Left hindlimb (tissue), 1 donor: ENCODE measurements around the gene ATRAID.
A peak's percentile ranks its signal among the peaks of the same experiment; 100 is the strongest.
"Not testable (repeated sequence)": the region's sequence is repeated elsewhere in the genome, so short reads cannot be mapped to it uniquely, and the experiment has no call there.

ENCODE experiments used
- DNase-seq: peaks from one replicate; pipeline ENCODE4 v3.0.0-alpha.2; 2018

The ATRAID gene

DNA sequence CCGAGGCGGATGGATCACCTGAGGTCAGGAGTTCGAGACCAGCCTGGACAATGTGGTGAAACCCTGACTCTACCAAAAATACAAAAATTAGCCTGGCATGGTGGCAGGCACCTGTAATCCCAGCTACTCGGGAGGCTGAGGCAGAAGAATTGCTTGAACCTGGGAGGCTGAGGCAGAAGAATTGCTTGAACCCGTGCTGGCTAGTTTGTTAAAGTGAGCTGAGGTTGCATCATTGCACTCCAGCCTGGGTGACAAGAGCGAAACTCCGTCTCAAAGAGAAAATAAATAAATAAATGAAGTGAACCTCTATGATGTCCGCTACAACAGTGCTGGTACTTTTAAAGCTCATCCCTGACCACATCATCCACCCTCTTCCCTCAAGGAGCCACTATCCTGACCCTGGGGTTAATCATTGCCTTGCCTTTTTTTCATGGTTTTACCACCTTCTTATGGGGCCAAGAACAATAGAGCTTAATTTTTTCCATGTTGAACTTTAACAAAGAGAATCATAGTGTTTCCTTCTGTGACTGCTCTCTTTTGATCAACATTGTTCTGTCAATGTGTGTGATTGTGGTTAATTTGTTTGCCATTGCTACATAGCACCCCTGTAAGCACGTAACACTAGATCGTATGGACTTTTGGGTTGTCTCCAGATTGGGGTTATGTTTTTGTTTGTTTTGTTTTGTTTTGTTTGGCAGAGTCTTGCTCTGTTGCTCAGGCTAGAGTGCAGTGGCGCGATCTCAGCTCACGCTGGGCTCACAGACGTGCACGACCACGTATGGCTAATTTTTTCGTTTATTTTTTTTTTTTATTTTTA is 17.1 kb upstream of the ATRAID start:
- no peak for DNase-seq

DNA sequence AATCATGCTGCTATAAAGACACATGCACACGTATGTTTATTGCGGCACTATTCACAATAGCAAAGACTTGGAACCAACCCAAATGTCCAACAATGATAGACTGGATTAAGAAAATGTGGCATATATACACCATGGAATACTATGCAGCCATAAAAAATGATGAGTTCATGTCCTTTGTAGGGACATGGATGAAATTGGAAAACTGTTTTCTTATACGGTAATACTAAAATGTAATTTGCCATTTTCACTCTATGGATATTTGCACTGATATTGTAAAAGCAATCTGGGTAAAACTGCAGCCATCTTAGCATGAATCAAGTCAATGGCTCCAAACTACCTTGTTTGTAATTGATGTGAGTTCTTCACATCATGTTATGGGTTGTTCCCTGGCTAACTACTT is 16.0 kb upstream of the ATRAID start:
- DNase-seq = not testable (repeated sequence)

DNA sequence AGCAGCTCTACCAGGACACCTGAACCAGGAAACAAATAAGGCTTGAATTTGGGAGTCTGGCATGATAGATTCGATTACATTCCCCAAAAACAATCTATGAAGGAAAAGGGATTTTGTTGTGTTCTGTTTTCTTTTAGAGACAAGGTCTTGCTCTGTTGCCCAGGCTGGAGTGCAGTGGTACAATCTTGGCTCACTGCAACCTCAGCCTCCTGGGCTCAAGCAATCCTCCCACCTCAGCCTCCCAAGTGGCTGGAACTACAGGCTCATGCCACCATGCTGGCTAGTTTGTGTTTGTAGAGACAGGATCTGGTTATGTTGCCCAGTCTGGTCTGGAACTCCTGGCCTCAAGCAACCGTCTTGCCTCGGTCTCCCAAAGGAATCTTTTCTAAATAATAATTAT is 13.8 kb upstream of the ATRAID start:
- DNase-seq = not testable (repeated sequence)

DNA sequence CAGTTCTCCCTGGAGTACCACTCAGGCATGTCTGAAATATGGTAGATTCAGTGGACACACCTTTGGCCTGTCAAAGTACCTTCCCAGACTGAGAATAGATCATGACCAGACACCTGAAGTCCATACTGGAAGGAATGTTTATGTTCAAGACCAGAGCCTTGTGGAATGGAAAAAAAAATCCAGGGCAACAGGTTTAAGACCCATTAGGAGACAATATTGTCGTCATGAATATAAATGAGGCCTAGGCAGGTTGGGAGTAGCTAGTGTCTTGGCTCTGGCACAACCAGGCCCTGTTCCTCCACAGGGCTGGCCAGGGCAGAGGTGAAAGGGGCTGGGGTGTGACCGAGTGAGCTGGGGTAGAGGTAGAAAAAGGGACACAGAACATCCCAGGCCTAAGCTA is 13.2 kb upstream of the ATRAID start:
- no peak for DNase-seq

DNA sequence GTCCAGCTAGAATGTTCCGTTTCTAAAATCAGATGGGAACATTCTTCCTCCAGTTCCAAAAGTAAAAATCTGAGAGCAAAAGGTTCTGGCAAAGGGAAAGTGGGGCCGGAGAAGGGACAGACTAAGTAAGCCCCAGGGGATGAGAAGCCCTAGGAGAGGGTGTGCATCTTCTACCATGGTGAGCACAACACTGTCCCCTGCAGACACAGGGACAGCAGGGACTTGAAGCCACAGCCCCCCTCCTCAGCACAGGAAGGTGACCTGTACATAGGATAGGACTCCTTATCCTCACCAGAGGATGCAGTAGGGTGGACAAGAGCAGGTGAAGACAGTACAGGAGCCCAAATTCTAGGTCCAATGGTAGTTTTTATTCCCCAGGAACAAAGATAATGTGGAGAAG is 12.6 kb upstream of the ATRAID start:
- no peak for DNase-seq

DNA sequence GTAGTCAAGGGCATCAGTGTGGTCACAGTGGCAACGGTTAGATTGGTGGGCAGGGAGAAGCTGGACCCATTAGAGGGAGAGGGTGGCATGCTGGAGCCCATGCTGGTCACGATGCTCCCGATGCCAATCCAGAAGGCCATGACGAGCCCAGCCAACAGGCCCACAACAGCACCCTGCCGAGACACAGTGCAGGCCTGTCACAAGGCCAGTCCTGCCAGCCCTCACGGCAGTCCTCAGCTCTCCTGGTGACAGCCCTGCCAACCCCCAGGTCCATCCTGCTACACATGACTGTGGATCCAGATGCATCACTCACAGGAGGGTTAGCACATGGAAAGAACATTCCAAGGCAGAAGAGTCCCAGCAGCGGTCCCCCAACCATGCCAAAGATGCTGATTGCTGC is 10.2 kb upstream of the ATRAID start:
- no peak for DNase-seq

DNA sequence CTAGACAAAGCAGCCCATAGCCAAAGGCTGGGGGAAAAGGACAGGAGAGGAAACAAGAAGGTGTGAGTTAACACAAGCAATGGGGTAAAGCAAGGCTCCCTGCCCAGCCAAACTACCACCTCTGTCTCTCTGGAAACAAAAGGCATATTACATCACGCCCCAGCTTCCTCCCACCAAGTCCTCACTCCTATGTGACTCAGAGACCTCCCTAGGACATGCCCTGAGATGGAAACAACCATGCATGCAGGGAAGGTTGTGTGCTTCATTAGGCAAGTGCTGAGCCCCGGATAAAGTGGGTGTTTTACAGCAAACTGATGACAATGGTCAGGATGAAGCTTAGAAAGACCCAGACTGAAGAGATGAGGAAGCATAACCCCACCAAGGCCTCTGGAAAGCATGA is 9.0 kb upstream of the ATRAID start:
- no peak for DNase-seq

DNA sequence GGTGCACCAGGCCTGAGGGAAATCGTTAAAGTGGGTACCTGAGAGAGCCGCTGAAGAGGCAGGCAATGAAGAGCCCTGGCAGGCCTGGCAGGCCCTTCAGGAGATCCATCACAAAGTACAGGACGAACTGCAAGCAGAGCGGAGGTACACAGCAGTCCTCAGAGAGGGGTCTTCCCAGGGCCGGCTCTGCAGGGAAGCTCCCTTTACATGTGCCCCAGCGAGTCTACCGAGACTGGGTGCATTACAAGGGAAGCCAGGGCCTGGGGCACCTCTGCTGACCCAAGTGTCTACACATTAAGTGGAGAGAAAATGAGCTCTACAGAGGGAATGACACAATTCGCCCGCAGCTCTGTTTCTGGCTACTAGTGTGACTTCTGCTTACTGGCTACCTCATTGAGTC is 8.1 kb upstream of the ATRAID start:
- DNase-seq = no peak

DNA sequence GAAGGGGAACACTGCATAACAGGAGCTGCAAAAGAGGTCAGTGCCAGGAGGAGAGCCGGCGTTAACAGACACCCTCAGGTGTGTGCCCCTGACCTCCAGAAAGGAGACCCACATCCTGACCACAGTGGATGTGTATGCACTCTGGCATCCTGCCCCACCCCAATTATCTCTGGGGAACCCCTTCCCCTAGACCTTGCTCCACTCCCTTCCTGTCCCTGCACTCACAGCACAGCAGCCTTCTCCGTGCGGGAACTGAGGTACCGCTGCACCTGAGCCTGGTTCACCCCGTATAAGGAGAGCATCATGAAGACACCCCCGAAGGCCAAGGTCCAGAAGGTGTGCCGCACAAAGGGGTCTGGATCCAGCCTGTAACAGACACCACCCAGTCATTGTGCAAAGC is 7.3 kb upstream of the ATRAID start:
- DNase-seq = no peak

DNA sequence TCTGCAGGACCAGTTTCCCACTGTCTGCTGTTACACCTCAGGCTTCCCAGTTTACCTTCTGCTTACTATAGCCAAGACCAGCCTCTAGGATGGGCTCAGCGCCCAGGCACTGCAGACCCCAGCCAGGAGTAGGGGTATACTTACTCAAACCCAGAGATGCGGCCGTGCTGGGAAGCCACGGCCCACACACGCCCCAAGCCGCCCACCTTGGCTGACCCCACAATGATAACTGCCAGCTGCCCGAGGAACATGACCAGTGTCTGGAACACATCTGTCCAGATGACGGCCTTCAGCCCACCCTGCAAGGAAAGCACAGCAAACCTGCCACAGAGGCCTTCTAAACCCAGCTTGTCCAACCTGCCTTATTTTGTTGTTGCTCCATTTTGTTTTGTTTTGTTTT is 6.6 kb upstream of the ATRAID start:
- no peak for DNase-seq

DNA sequence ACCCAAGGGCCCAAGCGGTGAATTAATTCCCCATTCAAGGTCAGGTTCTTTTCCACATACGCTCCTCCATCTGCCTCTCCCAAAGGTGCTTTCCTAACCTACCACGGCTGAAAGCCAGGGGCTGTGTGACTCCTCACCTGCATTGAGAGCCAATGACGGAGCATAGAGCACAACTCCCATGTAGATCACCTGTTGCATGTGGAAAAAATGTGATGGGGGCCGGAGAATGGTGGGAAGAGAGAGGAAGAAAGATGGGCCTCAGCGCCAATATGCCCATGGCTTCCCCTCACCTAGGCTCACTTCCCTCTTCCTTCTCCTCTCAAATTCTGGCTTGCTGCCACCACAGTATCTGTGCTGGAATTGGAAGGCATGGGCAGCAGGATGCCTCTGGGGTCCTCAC is 5.5 kb upstream of the ATRAID start:
- no peak for DNase-seq

DNA sequence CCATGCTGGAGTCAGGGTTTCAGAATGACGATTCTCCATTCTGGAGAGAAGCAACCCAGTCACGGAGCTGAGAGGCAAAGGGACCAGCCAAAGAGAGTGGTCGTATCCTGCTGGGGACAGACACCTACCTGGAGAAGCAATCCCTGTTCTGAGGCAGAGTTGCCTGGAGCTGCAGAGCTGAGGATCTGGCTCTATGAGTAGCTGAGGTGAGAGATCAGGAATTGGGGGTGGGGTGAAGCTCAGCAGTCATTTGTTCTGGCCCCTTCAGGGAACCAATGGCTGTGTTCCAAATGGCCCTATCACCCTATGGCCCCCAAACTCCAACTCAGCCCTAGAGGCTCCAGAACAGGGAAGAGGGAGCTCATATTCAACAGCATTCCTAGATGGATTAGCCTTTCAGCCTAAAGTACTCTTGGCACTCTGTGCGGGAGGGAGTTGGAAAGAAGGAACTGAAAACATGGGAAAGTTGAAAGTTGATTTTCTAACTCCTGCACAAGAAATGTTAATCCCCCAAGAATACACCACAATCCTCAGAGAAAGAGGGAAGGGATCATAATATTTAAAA is 3.3 kb upstream of the ATRAID start:
- no peak for DNase-seq

DNA sequence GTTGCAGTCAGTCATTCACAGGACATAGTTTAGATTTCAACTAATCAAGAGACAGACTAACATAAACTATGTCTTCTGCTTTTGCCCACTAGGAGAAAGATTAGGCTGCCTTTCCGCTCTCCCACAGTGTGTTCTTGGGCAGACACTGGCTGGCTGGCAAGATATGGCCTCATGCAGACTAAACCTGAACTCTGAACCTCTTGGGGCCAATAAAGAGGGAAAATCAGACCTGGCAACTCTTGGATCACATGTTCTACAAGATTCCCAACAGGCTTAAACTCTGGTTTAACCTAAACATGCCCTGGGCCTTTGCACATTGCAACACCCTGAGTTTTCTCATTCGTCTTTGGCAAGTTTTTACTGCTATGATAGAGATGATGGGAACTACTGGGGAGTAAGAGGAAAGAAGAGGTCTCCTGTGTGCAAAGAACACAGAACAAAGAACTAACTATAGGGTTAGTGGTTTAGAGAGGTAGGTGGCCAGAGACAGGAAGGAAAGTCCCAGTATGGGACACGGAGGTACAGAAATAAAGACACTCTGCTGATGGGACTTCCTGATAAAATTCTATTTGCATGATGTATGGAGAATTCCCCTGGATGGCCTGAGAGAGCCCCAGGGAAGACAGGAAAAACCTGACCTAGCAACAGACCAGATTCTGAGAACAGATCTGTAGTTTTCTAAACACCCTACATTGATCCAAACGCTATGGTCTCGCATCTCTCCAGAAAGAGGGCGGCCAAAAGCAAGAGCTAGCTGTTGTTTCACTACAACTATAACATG is 2.0 kb upstream of the ATRAID start:
- DNase-seq = no peak

DNA sequence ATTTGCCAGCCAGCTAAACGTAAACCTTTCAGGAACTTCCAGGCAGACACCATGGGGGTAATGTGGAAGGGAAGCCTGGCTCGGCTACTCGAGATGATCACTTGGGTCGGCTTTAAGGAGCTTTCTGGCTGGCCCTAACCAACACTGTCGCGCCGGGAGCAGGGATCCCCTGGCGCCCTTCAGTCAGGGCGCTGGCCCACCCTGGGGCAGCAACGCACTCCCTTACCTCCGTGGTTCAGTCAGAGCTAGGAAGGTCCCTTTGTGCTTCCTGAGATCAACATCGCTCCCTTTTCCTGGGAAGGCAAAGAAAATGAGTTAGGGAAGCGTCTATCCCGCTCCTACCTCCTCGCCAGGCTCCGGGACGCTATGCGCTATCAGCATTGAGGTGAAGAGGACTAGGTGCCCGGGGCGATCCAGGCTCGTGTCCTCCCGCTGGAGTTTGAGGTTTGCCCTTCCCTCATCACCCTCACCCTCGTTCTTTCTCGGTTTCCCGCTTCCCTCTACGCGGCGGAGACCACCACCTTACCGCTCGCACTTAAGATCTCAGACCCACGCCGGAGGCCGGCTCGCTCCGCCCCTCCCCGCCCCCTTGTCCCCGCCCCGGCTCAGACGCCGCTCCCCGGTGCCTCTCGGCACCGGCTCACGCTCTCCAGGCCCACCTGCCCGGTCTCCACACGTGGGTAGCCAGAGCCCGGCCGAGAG is 449 bp upstream of the ATRAID start:
- no peak for DNase-seq

DNA sequence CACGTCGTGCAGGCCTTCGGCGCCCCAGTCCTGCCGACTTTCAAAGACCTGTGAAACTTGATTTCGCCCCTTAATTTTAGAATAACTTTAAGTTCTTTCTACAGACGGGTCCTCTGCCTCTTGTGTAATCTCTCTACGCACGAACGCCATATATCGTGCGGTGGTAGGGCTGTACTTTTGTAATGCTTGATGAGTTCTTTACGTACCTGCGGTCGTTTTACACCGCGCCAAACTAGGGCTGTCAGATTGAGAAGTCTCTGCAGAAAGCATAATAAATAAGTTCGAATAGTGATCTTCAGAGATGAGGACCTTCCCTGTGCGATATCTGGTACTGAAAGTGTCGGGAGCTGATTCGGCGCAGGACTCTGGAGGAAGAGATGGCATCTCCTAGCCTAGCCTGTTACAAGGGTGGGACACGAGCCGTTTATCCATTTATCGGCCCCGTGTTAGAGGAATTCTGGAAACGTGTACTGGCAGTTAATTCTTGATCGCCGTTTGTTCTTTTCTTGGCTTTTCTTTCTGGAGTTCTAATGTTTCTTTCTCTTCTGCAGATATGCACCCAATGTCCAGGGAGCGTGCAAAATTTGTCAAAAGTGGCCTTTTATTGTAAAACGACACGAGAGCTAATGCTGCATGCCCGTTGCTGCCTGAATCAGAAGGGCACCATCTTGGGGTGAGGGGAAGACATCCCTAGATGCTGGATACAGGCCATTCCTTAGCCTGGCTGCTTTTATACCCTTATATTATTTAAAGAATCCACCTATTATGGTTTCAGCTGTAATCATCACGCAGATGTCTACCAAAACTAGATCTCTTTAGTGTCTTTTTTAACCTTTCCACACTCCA is 1.0 kb downstream of the ATRAID start:
- no peak for DNase-seq

DNA sequence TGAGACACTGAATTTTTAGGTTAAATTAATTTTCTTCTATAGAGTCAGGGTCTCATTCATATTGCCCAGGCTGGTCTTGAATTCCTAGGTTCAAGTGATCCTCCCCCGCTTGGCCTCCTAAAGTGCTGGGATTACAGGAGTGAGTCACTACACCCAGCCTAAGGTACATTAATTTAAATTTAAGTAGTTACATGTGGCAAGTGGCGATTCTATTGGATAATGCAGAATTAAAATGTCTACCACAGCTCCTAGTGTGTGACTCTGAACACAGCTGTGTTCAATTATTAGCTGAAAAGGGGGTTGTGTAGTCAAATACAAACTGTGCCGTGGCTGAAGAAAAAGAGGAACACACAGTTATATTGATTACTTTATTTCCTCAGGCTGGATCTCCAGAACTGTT is 3.1 kb downstream of the ATRAID start:
- DNase-seq = no peak

DNA sequence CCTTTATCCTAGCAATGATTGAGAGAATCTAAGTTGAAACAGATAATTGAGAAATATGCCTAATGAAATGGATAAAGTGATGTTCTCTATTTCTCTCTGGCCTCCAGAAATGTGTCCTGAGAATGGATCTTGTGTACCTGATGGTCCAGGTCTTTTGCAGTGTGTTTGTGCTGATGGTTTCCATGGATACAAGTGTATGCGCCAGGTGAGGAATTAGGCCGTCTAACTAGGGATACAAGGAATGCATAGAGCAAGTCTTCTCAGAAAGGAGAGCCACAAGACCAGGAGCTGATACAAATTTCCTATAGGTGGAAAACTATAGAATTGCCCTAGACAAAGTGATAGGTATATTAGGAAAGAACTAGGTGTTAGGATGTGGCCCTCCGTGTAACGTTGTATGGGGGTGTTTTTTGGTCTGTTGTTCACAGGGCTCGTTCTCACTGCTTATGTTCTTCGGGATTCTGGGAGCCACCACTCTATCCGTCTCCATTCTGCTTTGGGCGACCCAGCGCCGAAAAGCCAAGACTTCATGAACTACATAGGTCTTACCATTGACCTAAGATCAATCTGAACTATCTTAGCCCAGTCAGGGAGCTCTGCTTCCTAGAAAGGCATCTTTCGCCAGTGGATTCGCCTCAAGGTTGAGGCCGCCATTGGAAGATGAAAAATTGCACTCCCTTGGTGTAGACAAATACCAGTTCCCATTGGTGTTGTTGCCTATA is 4.7 kb downstream of the ATRAID start:
- no peak for DNase-seq

DNA sequence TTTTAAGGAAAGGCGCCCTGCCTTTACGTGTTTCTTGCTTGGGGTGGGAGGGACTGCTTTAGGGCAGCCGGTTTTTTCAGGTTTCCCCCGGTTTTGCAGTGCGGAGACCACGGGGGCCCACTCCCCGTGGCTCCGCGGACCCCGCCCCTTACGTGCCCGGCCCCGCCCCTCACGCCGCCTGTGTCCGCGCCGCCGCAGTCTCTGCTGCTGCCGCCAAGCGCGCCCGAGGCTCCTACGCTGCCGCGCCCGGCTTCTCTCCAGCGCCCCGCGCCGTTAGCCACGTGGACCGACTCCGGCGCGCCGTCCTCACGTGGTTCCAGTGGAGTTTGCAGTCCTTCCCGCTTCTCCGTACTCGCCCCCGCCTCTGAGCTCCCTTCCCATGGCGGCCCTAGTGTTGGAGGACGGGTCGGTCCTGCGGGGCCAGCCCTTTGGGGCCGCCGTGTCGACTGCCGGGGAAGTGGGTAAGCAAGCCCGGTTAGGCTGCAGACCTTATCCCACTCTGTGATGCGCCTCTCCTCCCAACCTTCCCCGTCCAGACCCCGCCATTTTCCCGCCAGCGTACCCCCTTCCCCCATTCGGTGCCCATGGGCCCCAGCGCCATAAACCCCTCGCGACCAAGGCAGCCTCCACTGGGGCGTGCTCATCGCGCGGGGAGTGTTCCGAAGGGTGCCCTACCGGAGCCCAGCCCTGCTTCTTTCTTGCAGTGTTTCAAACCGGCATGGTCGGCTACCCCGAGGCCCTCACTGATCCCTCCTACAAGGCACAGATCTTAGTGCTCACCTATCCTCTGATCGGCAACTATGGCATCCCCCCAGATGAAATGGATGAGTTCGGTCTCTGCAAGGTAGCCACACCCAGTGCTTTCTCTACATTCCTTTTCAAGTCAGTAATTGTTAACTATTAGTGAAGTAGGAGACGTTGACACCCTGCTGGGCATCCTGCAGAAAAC is 5.6 kb downstream of the ATRAID start, which contains the start of gene CAD:
CAD (plus strand) TSS at position 197 of the 949 bp plus-strand sequence; CDS start at position 380, 183 bp downstream.
- DNase-seq = peak; percentile 89

DNA sequence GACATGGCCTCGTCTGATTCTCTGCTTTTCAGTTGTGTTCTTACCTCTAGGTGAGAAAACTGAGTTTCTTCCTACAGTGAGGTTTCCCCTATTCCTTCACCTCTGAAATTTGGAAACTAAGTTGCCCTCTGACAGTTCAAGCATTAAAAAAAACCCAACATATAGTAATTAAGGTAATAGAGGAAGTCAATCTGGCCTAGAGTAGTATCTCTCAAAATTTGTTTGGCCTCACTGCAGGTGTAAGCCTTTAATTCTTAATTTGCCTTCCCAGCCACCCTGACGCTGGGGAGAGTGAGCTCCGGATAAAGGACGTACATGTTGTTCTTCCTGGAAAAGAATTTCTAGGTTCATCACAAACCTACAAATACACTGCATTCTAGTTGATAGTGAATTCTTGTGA is 6.8 kb downstream of the ATRAID start:
- no peak for DNase-seq

DNA sequence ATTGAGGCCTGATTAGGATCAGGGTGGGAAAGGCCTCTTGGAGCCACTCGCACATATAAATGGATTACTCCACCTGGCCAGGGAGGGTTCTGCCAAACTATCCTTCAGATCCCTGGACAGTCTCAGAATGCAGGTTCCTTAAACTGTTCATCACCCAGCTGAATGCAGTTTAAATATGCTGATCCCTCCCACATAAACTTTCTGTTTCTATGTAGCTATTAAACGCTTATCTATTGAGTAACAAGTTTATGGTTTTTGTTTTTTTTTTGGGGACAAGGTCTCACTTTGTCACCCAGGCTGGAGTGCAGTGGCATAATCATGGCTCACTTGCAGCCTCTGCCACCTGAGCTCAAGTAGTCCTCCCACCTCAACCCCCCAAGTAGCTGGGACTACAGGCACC is 7.2 kb downstream of the ATRAID start:
- DNase-seq = no peak
